ENCODE data around the gene NEU4. TPM values are rescaled to one million over a fixed set of nuclear protein-coding genes. Genes with fewer than 3 reads are reported as not detected.
"Not testable (repeated sequence)": the region's sequence is repeated elsewhere in the genome, so short reads cannot be mapped to it uniquely, and the experiment has no call there.

The NEU4 gene
- total and polyA plus RNA-seq, 2 of the 4 experiments (the other 2 are of a cell fraction) = not detected

DNA sequence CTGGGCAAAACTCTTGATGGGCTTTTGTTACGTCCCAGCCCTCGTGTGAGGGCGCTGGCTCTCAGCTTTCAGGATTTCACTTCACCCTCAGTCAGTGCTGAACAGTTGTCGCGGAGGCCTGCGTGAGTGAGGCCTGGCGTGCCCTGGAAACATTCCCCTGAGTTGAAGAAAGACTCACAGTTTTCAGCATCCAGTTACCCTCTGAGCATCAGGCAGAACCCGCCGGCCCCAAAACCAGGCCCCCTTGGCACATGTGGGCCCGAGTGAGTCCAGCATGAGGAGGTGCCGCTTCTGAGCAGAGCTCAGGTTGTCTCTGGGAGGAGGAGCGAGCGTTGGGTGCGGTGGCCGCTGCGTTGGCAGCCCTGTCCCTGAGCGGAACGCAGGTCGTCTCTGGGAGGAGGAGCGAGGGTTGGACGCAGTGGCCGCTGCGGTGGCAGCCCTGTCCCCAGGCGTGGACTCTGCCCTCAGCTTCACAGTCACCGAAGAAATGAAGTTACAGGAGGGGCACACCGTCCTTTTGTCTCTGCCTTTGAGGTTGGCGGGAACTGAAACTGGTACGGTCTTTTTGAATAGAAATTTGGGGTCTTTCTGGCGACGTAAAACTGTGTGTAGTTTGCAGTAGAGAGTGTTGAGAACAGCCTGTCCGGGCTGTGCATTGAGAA is at the start of gene NEU4 (continued):
- TF ChIP-seq, protein P1, sequence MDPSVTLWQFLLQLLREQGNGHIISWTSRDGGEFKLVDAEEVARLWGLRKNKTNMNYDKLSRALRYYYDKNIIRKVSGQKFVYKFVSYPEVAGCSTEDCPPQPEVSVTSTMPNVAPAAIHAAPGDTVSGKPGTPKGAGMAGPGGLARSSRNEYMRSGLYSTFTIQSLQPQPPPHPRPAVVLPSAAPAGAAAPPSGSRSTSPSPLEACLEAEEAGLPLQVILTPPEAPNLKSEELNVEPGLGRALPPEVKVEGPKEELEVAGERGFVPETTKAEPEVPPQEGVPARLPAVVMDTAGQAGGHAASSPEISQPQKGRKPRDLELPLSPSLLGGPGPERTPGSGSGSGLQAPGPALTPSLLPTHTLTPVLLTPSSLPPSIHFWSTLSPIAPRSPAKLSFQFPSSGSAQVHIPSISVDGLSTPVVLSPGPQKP (IDR thresholded peaks at IDR 0.05; ENCODE audit: borderline replicate concordance, low read depth, low read length) = no peak

- intact Hi-C loops (cut with micrococcal nuclease); H2AK9ac ChIP-seq (replicated peaks; ENCODE audit: low read depth, low read length, poor library complexity); H3K9ac ChIP-seq (ENCODE audit: low read depth, low read length); H2BK5ac ChIP-seq (ENCODE audit: low read depth, low read length, poor library complexity, severe bottlenecking); H3K4me1 ChIP-seq (ENCODE audit: control insufficient read depth, insufficient read depth, low read length); H3K4me3 ChIP-seq (ENCODE audit: insufficient read depth, low read depth, low read length); CTCF ChIA-PET; ATAC-seq (ENCODE audit: low read depth); H2BK15ac ChIP-seq (ENCODE audit: low read depth, low read length); DNase-seq; H3K56ac ChIP-seq (ENCODE audit: extremely low read depth, insufficient read depth, low read length); POLR2A ChIA-PET (ENCODE audit: unreplicated experiment); H3K79me1 ChIP-seq (ENCODE audit: low read depth in 1 of 2, low read length in 2 of 2); H3K18ac ChIP-seq (ENCODE audit: low read depth, low read length); H2AFZ ChIP-seq (replicated peaks; ENCODE audit: low read length, poor library complexity); H3K14ac ChIP-seq (replicated peaks; ENCODE audit: low read depth, low read length); H2BK20ac ChIP-seq (ENCODE audit: low read depth, low read length); H3K4me2 ChIP-seq (ENCODE audit: low read depth, low read length); dilution Hi-C loops (cut with HindIII; ENCODE audit: low sequenced_read_pairs, unreplicated experiment); H3K23ac ChIP-seq (ENCODE audit: low read depth, low read length); H3K4ac ChIP-seq (ENCODE audit: low read depth, low read length); BruUV-seq (replicated peaks); H3K27ac ChIP-seq (ENCODE audit: insufficient read depth, low read length); H3K9me3 ChIP-seq (ENCODE audit: control insufficient read depth, insufficient read depth, low read length); H2AK5ac ChIP-seq (ENCODE audit: low read depth, low read length); H3K27me3 ChIP-seq (ENCODE audit: control insufficient read depth, insufficient read depth, low read length); H2BK120ac ChIP-seq (ENCODE audit: low read depth, low read length); H4K8ac ChIP-seq (ENCODE audit: low read depth in 2 of 2, low read length in 2 of 2); H4K91ac ChIP-seq (ENCODE audit: insufficient read depth, low read depth, low read length); in situ Hi-C loops (cut with MboI; ENCODE audit: low sequenced_read_pairs); H4K20me1 ChIP-seq (ENCODE audit: insufficient read depth, low read length); H4K5ac ChIP-seq (ENCODE audit: low read depth, low read length); H3K9me1 ChIP-seq (ENCODE audit: insufficient read depth, low read length): not testable (repeated sequence)
- no CpG with 5 or more reads among the region's 16 CpGs for WGBS, 2 experiments (ENCODE audit: extremely low coverage in 2 of 2, insufficient read length in 1 of 2)
- peaks cover 35% of the 10 kb centered on the region for H3K36me3 ChIP-seq (ENCODE audit: control insufficient read depth, insufficient read depth, low read length)
Measured at GRCh38 chr2:241759893-241760292, 49.1 kb upstream of the NEU4 start.
